Mucosa of gallbladder (tissue), 1 donor: ENCODE results near the gene USP11. TPM values are rescaled to one million over a fixed set of nuclear protein-coding genes. Genes with fewer than 3 reads are reported as not detected.
"Not testable (repeated sequence)": the region's sequence is repeated elsewhere in the genome, so short reads cannot be mapped to it uniquely, and the experiment has no call there.

Experiments used
- DNase-seq: peaks from one replicate; pipeline ENCODE4 v3.0.0-alpha.2; 2020; ENCODE audit warnings: low spot score
- total RNA-seq: library from RNA; stranded (reverse); gene quantifications from one replicate; pipeline ENCODE4 v1.2.1, GENCODE V29; 2021
- donor health status: DM: no; HTN: no; CAD: no.

USP11 gene
- total RNA-seq, 1 donor from 2014 or later, result 59.0 TPM

GRCh38 chrX:47245156-47245555 is 12.3 kb downstream of the USP11 start:
- DNase-seq, result no peak

DNA sequence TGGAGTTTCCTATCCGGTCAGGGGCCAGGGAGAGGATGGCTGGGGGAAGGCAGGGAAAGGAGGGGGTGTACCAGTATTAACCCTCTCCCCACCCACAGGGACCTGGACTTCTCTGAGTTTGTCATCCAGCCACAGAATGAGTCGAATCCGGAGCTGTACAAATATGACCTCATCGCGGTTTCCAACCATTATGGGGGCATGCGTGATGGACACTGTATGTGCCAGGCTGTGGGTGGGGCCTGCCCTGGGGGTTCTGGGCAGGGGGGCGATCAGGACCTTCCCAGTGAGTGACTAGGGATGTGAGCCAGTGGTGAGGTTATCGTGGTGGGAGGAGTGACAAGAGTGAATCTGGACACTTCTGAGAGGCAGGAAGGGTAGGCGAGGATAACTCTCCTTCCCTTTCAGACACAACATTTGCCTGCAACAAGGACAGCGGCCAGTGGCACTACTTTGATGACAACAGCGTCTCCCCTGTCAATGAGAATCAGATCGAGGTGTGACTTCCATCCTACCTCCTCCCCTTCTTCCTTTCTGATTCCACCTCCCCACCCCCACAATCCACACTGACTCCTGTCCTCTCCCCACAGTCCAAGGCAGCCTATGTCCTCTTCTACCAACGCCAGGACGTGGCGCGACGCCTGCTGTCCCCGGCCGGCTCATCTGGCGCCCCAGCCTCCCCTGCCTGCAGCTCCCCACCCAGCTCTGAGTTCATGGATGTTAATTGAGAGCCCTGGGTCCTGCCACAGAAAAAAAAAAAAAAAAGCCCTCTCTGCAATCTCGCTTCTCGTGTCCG is 14.6 kb downstream of the USP11 start:
- no peak for DNase-seq

DNA sequence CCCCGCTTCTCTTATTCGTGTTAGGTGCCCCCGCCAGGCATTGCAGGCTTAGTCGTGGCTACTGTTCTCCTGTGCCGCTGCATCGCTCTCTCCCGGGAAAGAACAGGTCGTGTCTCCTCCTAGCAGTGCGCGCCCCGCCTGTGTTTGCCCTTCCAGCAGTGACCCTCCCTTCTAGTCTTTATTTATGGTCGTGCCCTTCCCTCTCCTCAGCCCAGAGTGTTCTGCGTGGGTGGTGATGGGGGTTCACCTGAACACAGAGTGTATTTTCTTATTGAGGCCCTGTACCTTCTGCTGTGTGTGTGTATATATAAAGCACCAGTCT is 15.2 kb downstream of the USP11 start:
- DNase-seq, result no peak

DNA sequence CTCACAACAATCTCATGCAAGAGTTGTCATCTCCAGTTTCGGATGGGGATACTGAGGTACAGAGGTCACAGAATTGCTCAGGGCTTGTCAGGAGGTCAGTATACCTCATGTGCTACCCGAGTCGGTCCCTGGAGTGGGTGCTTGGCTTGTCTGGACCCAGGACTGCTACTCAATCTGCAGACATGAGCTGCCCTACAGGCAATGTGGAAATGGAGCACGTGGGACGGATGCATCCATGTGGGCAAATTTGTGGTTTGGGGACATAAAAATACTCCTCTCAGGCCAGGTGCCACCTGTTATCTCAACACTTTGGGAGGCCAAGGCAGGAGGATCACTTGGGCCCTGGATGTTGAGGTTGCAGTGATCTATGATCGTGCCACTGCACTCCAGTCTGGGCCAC is 15.8 kb downstream of the USP11 start:
- no peak for DNase-seq

DNA sequence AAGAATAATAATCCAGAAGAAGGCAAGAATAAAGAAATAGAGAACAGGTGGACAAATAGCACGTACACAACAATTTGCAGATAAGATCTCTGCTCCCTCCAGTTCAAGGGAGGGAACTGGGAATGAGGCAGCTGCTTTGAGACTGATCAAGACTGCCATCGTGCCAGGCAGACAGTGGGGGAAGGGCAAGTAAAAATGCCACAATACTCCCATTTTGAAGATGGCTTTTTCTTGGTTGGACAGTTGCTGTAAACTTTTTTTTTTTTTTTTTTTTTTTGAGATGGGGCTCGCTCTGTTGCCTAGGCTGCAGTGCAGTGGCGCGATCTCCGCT is 17.2 kb downstream of the USP11 start:
- no peak for DNase-seq

GRCh38 chrX:47257620-47258019 is 24.8 kb downstream of the USP11 start:
- DNase-seq, result not testable (repeated sequence)

DNA sequence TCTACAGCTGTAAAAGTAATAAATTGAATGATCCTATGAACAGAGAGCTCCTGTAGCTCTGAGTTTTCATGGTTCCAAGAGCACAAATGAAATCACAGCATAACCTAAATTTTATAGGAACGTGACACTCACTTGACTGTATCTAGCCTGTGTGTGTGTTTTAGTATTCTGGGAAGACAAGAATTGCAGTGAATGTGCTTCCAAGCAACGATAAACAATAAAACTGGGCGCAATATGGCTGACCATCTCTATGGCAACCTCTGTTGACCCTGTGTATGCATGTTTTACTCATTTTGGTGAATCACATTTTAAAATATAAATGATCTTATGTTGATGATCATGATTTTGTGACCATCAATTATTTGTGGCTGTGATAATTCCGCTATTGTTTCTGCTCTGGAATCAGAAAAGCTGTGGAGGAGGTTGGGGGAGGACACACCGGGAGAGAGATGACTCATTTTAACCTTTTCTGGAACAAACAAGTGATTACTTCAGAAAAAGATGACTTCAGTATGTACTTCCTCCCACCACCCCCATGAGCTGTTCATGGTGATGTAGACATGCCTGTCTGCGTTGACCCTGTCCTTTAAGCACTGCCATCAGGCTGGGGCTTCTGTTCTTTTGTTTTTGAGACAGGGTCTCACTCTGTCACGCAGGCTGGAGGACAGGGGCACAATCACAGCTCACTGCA is 31.8 kb downstream of the USP11 start:
- DNase-seq, result no peak

DNA sequence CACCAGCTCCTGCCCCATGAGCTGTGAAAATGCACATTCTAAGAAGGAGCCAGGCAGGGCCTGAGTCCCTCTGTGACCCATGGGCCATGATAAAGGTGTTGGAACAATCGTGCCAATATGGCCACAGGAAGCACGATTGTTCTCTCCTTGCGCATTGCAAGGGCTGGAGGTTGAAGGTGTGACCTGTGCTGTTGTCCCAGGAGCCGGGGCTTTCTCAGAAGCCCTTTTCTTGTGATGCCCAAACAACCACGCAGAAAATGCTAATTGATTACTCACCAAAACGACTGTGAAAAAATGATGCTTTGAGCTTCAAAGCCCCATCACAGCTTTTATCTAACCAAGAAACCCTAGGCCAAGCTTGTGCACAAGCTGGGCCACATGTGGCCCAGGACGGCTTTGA is 33.8 kb downstream of the USP11 start:
- DNase-seq, result no peak

DNA sequence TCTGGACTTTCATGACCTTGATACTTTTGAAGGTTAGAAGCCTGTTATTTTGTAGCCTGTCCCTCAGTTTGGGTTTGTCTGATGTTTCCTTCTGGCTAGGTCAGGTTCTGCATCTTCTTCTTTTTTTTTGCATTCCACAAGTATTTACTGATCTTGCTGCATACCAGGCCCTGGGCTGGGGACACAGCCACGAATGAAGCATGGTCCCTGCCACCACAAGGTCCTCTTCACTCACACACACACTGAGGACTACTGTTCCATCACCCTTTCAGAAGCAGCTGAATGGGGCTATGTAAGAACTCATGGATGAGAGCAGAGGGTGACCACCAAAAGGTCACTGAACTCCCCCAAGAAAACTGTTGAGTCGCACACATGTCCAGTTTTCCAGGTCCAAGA is 39.2 kb downstream of the USP11 start:
- DNase-seq, result no peak

GRCh38 chrX:47273011-47273730 is 40.4 kb downstream of the USP11 start:
- no peak for DNase-seq

DNA sequence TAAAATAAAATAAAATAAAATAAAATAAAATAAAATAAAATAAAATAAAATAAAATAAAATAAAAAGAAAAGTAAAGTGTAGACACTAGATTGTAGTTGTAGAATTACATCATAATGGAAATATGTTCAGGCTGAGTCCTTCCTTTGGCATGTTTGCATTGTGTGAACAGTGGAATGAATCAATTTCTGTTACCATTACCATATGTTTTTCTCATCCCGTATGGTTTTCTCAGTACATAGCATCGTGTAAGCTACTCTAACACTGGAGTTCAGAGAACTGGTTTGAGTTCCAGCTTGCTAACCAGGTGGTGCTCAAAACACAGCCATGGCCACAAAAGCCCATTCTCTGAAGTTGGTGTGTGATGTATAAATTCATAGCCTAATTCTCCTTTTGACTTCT is 45.9 kb downstream of the USP11 start:
- DNase-seq, result no peak

DNA sequence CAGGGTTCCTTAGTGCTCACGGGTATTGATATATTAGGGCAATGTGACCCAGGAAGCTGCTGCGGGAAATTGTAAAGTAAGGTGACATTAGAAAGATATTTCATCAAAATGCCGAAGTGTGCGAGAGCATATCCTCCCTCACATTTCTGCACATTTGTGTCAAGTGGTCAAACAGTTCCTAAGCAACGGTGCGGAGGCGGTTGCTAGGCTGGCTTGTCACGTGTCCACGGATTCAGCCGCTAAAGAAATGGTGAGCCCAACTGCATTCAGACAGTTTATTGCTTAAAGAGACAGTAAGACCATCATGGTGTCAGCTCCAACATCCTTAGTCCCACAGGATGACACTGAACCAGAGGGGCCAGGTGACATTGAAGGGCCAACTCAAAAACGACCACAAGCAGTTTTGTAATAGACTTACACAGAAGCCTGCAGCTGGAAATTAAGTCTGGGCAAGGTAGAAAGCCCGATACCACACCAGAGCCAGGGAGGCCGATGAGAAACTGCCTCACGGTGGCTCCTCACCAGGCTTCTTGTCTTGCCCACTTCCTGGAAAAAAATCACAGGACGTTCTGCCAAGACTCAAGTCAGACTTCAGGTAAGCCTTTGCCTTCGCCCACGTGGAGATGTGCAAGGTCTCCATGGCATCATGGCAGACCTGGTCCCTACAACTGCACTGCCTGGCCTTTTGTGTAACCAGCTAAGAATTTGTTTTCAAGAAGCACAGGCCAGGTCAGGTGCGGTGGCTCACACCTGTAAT is 50.4 kb downstream of the USP11 start:
- DNase-seq, result no peak

DNA sequence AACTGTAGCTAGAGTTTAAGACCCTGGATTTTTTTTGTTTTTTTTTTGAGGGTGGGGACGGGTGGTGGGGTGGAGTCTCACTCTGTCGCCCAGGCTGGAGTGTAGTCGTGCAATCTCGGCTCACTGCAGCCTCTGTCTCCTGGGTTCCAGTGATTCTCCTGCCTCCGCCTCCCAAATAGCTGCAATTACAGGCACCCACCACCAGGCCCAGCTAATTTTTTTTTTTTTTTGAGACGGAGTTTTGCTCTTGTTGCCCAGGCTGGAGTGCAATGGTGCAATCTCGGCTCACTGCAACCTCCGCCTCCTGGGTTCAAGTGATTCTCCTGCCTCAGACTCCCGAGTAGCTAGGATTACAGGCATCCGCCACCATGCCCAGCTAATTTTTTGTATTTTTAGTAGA is 51.8 kb downstream of the USP11 start:
- DNase-seq, result not testable (repeated sequence)

- DNase-seq, result no peak
These were observed 53.1 kb downstream of the USP11 start for GRCh38 chrX:47285836-47286320.

- no peak for DNase-seq
These were observed 60.3 kb downstream of the USP11 start for GRCh38 chrX:47293106-47293505.

GRCh38 chrX:47296766-47297365 is 64.1 kb downstream of the USP11 start:
- DNase-seq, result no peak

DNA sequence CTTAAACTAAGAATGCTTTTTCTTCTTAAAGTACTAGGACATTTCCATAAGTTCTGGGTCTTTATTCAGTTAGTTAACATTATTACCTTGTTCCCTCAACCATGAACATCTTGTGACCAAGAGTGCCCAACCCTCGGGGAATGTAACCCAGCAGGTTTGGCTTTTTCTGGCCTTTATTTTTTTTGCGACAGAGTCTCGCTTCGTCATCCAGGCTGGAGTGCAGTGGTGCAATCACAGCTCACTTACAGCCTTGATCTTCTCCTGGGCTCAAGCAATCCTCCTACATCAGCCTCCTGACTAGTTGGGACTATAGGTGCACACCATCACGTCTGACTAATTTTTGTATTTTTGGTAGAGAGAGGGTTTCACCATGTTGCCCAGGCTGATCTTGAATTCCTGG is 65.1 kb downstream of the USP11 start:
- DNase-seq, result no peak
